ENCODE results near the gene APH1B. TPM values are rescaled to one million over a fixed set of nuclear protein-coding genes. Genes with fewer than 3 reads are reported as not detected.

The APH1B gene
- total and polyA plus RNA-seq, 9 donors = 9.1 to 25.2 (median 20.0) TPM

GRCh38 chr15:63357731-63358130, 80.3 kb downstream of the APH1B start:
- 76 to 81% (median 77%) methylated on average over 3 of the region's 3 CpGs for WGBS, 3 donors
- no peak for DNase-seq

GRCh38 chr15:63358241-63359029, 81.0 kb downstream of the APH1B start:
- no peaks in the 10 kb centered on the region for H3K36me3 ChIP-seq
- 68 to 72% (median 69%) methylated on average over 15 of the region's 15 CpGs for WGBS, 3 donors
- no peaks in the 10 kb centered on the region for H3K4me1 ChIP-seq (ENCODE audit: insufficient read depth)
- TF ChIP-seq EP300 (IDR thresholded peaks at IDR 0.05) = no peak
- H3K9me3 ChIP-seq = no peaks in the 10 kb centered on the region
- no peak for DNase-seq
- no peak overlapping the region for H3K4me3 ChIP-seq
- intact Hi-C loops (cut with DNase I) = no loop called here
- no peak overlapping the region for H3K27ac ChIP-seq
- H3K27me3 ChIP-seq = no peaks in the 10 kb centered on the region

More at GRCh38 chr15:63357731-63358130, 80.3 kb downstream of the APH1B start:
- no peaks in the 10 kb centered on the region for H3K27me3 ChIP-seq
- no peaks in the 10 kb centered on the region for H3K4me1 ChIP-seq (ENCODE audit: insufficient read depth)
- H3K27ac ChIP-seq = no peak overlapping the region
- TF ChIP-seq EP300 (IDR thresholded peaks at IDR 0.05) (no peak), CTCF (IDR thresholded peaks at IDR 0.05) (no peak), POLR2A (IDR thresholded peaks at IDR 0.05) (no peak)
- H3K4me3 ChIP-seq = no peak overlapping the region
- intact Hi-C loops (cut with DNase I) = no loop called here
- H3K36me3 ChIP-seq = no peaks in the 10 kb centered on the region
- H3K9me3 ChIP-seq = no peaks in the 10 kb centered on the region

Other genes starting within 250 kb of the APH1B start
- gene TPM1, start 234.9 kb upstream of the APH1B start, total RNA-seq = 100 to 1,000 TPM; 204 to 695 (median 319) TPM
- gene TPM1, start 234.9 kb upstream of the APH1B start, polyA plus RNA-seq = 100 to 1,000 TPM; 332 to 676 TPM
- gene LACTB, start 155.7 kb upstream of the APH1B start, total RNA-seq = 10 to 100 TPM in 4 of 7 donors, 1 to 10 TPM in 3; 7.5 to 10.7 (median 10.4) TPM
- gene LACTB, start 155.7 kb upstream of the APH1B start, polyA plus RNA-seq = 10 to 100 TPM in 1 of 2 donors, 1 to 10 TPM in 1; 8.3 to 27.9 TPM
- 100 to 1,000 TPM in 2 of 7 donors, 10 to 100 TPM in 5; 85.5 to 129 (median 95.0) TPM for gene RPS27L, start 120.1 kb upstream of the APH1B start, total RNA-seq
- 100 to 1,000 TPM in 1 of 2 donors, 10 to 100 TPM in 1; 92.0 to 121 TPM for gene RPS27L, start 120.1 kb upstream of the APH1B start, polyA plus RNA-seq
- gene RAB8B, start 88.0 kb upstream of the APH1B start, total RNA-seq = 10 to 100 TPM; 23.1 to 58.0 (median 48.5) TPM
- 10 to 100 TPM; 18.5 to 40.0 TPM for gene RAB8B, start 88.0 kb upstream of the APH1B start, polyA plus RNA-seq
- gene CA12, start 104.2 kb downstream of the APH1B start, total RNA-seq = 10 to 100 TPM in 1 of 7 donors, 1 to 10 TPM in 4, under 1 TPM in 1, not detected in 1; 0.61 to 10.5 (median 3.5) TPM
- 1 to 10 TPM in 1 of 2 donors, under 1 TPM in 1; 0.16 to 4.6 TPM for gene CA12, start 104.2 kb downstream of the APH1B start, polyA plus RNA-seq
- 10 to 100 TPM; 41.5 to 76.0 (median 62.9) TPM for gene USP3, start 227.0 kb downstream of the APH1B start, total RNA-seq
- gene USP3, start 227.0 kb downstream of the APH1B start, polyA plus RNA-seq = 10 to 100 TPM; 21.1 to 35.9 TPM

Measured in ovary (tissue), 9 donors.